SKM-1 treated with dmso at 0.1 percent for 144 hours (cell line): ENCODE results near the gene PRODH2.
"Not testable (repeated sequence)": the region's sequence is repeated elsewhere in the genome, so short reads cannot be mapped to it uniquely, and the experiment has no call there.

ENCODE experiments used
- DNase-seq: peaks from one replicate; lab custom pipeline; 2025; ENCODE audit not compliant: unreplicated experiment; lab: John Stamatoyannopoulos, UW

The PRODH2 gene

GRCh38 chr19:35797663-35798062 is 15.0 kb downstream of the PRODH2 start:
- DNase-seq: no peak

DNA sequence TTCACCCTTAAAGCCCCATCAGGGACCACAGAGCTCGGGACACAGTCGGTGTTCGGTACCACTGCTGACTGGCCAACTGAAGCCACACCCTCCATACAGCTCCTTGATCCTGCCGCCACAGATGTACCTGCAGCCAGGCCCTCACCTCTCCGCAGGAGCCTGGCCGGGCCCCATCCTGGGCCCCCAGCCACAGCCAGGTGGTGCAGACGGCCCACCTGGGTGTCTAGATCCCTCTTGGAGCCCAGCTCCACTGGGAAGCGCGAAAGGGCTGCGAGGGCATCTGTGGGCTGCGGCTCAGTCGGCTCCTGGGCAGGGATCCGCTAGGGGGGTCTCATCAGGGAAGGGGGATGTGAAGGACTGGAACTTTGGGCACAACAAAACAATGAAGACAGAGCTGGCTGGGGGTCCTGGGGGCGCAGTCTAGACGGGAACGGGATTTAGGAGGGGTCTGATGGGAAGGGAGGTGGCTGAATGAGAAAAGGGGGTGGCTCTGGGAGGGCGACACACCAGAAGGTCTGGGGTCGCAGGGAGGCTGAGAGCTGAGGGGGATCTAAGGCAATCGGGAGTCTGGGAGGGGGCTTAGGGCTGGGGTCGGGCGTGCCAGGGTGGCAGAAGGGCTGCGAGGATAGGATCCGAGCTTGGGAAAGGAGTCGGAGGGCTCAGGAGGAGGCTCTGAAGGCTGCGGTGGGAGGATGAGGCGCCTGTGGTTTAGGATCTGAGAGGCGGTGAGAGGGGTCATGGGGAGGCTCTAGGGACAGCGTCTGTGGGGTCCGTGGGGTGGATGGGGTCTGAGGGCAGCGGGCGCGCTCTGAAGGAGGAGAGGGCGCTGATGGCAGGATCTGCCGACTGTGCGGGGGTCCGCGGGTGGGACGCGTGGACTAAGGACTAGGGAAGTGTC is 15.8 kb downstream of the PRODH2 start:
- DNase-seq: no peak

DNA sequence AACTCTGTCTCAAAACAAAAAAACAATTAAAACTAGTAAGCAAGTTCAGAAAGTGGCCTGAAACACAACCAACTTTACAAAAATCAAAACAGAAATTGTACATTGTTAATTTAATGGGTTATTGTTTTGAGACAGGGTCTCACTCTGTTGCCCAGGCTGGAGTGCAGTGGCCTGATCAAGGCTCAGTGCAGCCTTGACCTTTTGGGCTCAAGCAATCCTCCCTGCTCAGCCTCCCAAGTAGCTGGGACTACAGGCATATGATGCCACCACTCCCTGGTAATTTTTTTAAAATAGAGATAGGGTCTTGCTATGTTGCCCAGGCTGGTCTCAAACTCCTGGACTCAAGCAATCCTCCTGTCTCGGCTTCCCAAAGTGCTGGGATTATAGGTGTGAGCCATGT is 17.1 kb downstream of the PRODH2 start:
- not testable (repeated sequence) for DNase-seq

GRCh38 chr19:35793381-35794165 is 19.1 kb downstream of the PRODH2 start:
- DNase-seq: no peak

DNA sequence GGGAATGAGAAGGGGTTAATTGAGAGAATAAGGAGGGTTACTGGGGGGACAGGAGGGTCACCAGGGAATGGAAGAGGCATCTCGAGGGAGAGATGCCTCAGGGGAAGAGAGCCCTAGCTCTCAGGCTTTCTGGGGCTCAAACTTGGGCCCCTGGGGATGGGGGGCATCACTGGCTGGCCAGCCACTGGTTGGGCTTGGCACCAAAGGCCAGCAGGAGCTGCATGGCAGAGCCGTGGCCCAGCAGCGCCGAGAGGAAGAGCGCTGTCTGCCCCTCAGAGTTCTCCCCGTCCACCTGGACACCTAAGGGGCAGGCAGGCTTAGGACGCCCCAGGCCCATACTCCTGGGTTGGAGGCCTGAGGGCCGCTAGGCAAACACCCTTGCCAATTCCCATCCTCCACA is 19.8 kb downstream of the PRODH2 start:
- DNase-seq: no peak

DNA sequence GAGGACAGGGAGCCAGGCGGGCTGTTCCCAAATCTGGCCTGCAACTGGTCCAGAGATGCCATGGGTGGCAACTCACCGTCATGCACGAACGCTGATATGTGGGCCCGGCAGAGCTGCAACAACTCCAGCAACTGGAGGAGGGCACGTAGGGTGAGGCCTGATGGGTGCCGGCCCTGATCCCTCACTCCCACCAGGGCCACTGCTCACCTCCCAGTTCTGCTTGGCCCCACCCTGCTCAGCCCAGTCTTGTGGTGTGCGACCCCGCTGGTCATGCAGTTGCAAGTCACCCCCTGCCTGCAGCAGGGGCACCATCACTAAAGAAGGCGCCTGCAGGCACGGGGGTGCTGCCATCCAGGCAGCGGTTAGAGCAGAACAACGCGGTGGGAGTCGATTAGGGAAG is 20.3 kb downstream of the PRODH2 start:
- no peak for DNase-seq

DNA sequence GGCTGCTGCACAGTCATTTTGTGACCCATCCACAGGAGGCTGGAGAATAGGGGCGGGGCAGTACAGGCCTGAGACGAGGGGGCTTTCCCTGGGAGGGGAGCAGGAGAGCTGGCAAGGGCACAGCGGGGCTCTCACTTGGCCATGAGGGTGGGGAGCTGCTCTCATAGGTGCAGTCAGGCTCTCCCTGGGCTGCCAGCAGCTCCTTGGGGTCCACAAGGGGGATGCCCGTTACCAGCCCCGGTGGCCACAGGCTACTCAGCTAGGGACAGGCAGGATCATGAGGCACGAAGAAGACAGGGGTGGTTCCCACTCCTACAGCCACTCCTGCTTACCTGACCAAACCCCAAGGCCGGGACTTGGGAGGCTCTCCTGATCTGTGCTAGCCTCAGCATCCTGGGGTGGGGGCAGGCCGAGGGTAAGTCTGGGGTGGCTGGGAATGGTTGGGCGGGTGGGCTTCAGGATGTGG is 20.8 kb downstream of the PRODH2 start:
- DNase-seq: no peak

GRCh38 chr19:35790981-35791813 is 21.4 kb downstream of the PRODH2 start:
- DNase-seq: no peak

DNA sequence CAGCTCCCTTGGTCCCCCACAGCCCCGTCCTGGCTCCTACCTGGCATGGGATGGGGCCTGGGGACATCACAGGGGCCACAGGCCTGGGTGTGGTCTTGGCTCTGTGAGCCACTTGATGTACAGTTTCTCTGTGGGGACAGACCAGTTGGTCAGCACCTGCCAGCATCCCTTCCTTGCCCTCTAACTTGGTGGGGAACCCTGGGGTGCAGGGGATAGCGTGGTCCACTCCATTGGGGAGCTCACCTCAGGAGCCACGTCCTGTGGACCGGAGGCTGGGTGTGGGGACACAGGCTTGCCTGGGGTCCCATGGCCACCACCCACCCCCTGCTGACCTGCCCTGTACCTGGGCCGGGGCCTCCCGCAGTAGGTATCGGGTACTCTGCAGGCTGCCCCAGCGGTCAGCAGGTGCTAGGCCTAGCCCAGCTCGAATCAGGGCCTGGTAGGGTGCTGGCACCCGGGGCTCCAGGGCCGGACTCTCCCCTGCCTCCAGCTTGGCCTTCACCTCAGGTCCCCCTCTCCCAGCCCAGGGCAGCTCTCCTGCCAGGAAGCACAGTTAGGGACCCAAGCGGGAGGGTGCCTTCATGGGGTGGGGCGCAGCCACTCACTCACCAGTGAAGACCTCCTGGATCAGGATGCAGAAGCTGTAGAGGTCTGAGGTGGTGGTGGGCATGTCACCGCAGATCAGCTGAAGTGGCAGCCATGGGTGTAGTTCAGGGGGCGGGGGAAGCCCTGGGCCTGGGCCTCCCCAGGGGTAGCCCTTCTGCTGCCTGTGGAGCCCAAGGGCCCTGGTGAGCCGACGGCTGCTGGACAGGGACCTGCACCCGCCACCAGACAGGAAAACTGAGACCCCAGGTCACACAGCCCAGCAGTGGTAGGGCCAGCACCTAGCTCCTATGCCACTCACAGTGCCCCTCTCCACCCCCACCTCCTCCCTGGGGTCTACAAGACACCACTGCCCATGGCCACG is 22.4 kb downstream of the PRODH2 start:
- no peak for DNase-seq

DNA sequence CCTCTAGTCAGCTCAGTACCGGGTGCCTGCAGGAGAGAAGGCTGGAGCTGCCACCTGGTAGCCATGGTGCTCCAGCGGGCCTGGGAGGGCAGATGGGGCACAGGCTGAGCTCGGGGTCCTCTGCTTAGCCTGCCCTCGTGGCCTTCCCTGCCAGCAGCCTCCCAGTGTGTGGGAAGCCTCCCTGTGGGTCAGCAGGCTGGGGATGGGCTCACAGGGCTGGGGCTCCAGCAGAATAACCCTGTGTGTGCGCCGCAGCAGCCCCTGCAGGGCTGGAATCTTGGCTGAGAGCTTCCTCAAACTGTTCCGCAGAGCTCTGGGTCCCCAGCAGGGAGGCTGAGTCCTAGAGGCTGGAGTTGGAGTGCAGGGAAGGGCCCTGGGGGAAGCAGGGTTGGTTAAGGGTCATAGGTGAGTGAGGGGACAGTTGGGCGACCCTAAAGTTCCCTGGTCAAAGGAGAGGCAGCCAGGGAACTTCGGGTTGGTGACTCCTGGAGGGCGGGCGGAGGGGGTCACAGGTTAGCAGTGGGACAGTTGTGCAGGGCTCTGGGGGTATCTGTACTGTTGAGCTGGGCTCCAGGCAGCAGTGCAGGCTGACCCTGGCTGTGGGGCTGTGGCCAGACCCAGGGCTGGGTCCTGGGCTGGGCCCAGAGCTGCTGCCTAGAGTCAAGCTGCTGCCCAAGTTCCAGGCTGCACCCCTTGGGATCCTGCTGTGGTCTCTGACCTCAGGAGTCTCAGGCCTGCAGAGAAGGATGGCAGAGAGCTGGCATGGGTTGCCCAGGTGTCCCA is 23.3 kb downstream of the PRODH2 start:
- DNase-seq: no peak

DNA sequence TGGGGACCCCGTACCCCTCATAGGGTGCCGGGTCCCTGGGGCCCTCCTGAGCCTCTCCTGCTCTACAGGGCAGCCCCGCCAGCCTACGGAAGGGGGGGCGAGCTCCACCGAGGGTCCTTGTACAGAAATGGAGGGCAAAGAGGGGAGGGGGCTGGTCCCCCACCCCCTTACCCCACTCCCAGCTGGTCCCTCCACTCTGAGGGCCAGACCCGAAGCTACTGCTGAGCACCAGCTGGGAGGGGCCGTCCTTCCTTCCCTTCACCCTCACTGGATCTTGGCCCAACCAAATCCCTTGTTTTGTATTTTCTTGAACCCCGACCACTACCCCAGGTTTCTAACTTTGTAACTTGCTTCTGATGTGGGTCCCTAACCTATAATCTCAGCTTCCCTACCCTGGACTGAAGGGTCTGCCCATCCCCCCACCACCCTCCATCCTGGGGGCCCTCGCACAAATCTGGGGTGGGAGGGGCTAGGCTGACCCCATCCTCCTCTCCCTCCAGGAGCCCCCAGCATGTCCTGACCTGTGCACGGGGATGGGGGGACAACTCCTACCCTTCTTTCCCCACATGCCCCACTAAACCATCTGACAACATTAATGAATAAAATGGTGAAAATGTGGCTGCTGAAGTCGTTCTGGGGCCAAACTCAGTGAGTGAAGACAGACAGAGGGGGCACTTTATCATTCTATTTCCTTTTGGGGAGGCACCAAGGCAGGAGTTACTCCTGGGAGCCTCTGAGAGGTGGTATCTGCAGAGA is 24.3 kb downstream of the PRODH2 start:
- no peak for DNase-seq

- no peak for DNase-seq
Observed at GRCh38 chr19:35787227-35787799, 25.3 kb downstream of the PRODH2 start.

DNA sequence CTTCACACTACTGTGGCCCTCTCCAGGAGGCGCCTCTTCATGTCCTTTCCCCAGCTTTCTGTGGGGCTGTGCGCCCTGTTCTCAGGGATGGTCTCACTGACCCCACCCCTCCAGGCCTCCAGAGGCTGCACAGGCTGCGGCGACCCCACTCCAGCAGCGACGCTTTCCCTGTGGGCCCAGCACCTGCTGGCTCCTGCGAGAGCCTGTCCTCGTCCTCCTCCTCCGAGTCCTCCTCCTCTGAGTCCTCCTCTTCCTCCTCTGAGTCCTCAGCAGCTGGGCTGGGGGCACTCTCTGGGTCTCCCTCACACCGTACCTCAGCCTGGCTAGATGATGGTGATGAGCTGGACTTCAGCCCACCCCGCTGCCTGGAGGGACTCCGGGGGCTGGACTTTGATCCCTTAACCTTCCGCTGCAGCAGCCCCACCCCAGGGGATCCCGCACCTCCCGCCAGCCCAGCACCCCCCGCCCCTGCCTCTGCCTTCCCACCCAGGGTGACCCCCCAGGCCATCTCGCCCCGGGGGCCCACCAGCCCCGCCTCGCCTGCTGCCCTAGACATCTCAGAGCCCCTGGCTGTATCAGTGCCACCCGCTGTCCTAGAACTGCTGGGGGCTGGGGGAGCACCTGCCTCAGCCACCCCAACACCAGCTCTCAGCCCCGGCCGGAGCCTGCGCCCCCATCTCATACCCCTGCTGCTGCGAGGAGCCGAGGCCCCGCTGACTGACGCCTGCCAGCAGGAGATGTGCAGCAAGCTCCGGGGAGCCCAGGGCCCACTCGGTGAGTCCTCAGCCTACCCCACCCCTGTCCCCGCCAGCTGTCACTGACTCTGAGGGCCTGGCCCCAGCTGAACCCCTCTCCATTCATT is 26.1 kb downstream of the PRODH2 start:
- DNase-seq: no peak

DNA sequence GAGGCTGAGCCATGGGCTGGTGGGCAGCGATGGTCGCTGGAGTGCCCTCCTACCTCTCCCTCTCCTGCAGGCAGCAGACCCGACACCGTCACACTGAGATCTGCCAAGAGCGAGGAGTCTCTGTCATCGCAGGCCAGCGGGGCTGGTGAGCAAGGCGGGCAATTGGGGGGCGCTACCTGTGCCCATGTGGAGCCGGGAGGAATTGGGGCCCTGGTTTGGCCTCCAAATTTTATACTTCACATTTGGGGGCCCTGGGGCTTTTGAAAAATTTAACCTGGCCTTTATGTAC is 27.4 kb downstream of the PRODH2 start:
- DNase-seq: no peak

- no peak for DNase-seq
Observed at GRCh38 chr19:35784503-35785338, 27.9 kb downstream of the PRODH2 start.
